ENCODE data around the gene PWWP2A. TPM values are rescaled to one million over a fixed set of nuclear protein-coding genes. Genes with fewer than 3 reads are reported as not detected.

Gene PWWP2A
- total and polyA plus RNA-seq, 2 experiments from 2014 or later: 51.5 to 81.6 TPM

DNA sequence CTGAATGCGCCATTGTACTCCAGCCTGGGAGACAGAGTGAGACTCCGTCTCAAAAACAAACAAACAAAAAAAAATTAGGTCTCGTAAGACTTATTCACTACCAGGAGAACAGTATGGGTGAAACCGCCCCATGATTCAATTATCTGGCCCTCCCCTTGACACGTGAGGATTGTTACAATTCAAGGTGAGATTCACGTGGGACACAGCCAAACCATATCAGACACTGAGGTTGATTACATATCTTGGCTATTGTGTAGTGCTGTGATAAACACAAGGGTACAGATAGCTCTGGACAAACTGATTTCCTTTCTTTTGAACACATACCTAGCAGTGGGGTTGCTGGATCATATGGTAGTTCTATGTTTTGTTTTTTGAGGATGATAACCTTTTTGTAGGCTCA, 42.4 kb upstream of the PWWP2A start:
- Mint-ChIP-seq H3K27ac (peak overlapping the region; percentile 89), H3K4me1 (peaks cover 48% of the 10 kb centered on the region), H3K27me3 (ENCODE audit: insufficient read depth, low read depth, poor library complexity) (peaks cover 7% of the 10 kb centered on the region), H3K9me3 (no peaks in the 10 kb centered on the region), H3K36me3 (ENCODE audit: low read depth) (peaks cover 5% of the 10 kb centered on the region; the same call in 1 of the 3 replicates), H3K4me3 (no peak overlapping the region)
- Histone ChIP-seq H3K36me3 (ENCODE audit: insufficient read depth) (no peaks in the 10 kb centered on the region), H3F3A (replicated peaks; ENCODE audit: low read depth) (peaks cover 17% of the 10 kb centered on the region), H3K4me2 (no peak overlapping the region), H3K4me1 (ENCODE audit: insufficient read depth) (peaks cover 20% of the 10 kb centered on the region), H3K27ac (ENCODE audit: low read depth) (peak overlapping the region; percentile 94), H3K27me3 (ENCODE audit: insufficient read depth) (no peaks in the 10 kb centered on the region), H3K9me2 (ENCODE audit: insufficient read depth) (no peaks in the 10 kb centered on the region), H2AFZ (no peak overlapping the region), H3K79me2 (replicated peaks; ENCODE audit: insufficient read depth) (no peaks in the 10 kb centered on the region), H4K20me1 (replicated peaks; ENCODE audit: insufficient read depth) (no peaks in the 10 kb centered on the region), H3K4me3 (no peak overlapping the region)
- TF ChIP-seq ZNF114 (CRISPR knock-in tag; IDR thresholded peaks at IDR 0.05) (no peak), CREB1 (CRISPR knock-in tag; IDR thresholded peaks at IDR 0.05; ENCODE audit: low read depth) (no peak), ETS1 (IDR thresholded peaks at IDR 0.05) (no peak), NANOG (IDR thresholded peaks at IDR 0.05; ENCODE audit: borderline replicate concordance) (no peak), JUNB (IDR thresholded peaks at IDR 0.05; ENCODE audit: unreplicated experiment) (no peak), EZH2phosphoT487 (IDR thresholded peaks at IDR 0.05; ENCODE audit: unreplicated experiment) (no peak), ZNF331 (CRISPR knock-in tag; IDR thresholded peaks at IDR 0.05; ENCODE audit: low read depth) (no peak), EZH2 (IDR thresholded peaks at IDR 0.05; ENCODE audit: low read depth, unreplicated experiment) (no peak), STAT1 (IDR thresholded peaks at IDR 0.05; ENCODE audit: unreplicated experiment) (no peak), POLR2AphosphoS5 (IDR thresholded peaks at IDR 0.05; ENCODE audit: low read depth) (no peak)
- TF ChIP-seq, protein P1, sequence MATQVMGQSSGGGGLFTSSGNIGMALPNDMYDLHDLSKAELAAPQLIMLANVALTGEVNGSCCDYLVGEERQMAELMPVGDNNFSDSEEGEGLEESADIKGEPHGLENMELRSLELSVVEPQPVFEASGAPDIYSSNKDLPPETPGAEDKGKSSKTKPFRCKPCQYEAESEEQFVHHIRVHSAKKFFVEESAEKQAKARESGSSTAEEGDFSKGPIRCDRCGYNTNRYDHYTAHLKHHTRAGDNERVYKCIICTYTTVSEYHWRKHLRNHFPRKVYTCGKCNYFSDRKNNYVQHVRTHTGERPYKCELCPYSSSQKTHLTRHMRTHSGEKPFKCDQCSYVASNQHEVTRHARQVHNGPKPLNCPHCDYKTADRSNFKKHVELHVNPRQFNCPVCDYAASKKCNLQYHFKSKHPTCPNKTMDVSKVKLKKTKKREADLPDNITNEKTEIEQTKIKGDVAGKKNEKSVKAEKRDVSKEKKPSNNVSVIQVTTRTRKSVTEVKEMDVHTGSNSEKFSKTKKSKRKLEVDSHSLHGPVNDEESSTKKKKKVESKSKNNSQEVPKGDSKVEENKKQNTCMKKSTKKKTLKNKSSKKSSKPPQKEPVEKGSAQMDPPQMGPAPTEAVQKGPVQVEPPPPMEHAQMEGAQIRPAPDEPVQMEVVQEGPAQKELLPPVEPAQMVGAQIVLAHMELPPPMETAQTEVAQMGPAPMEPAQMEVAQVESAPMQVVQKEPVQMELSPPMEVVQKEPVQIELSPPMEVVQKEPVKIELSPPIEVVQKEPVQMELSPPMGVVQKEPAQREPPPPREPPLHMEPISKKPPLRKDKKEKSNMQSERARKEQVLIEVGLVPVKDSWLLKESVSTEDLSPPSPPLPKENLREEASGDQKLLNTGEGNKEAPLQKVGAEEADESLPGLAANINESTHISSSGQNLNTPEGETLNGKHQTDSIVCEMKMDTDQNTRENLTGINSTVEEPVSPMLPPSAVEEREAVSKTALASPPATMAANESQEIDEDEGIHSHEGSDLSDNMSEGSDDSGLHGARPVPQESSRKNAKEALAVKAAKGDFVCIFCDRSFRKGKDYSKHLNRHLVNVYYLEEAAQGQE (IDR thresholded peaks at IDR 0.05; ENCODE audit: unreplicated experiment): no peak
- TF ChIP-seq, protein P2, sequence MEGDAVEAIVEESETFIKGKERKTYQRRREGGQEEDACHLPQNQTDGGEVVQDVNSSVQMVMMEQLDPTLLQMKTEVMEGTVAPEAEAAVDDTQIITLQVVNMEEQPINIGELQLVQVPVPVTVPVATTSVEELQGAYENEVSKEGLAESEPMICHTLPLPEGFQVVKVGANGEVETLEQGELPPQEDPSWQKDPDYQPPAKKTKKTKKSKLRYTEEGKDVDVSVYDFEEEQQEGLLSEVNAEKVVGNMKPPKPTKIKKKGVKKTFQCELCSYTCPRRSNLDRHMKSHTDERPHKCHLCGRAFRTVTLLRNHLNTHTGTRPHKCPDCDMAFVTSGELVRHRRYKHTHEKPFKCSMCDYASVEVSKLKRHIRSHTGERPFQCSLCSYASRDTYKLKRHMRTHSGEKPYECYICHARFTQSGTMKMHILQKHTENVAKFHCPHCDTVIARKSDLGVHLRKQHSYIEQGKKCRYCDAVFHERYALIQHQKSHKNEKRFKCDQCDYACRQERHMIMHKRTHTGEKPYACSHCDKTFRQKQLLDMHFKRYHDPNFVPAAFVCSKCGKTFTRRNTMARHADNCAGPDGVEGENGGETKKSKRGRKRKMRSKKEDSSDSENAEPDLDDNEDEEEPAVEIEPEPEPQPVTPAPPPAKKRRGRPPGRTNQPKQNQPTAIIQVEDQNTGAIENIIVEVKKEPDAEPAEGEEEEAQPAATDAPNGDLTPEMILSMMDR (conservative IDR thresholded peaks at IDR 0.05; ENCODE audit: low read depth in 2 of 2): no peak
- TF ChIP-seq, protein P3, sequence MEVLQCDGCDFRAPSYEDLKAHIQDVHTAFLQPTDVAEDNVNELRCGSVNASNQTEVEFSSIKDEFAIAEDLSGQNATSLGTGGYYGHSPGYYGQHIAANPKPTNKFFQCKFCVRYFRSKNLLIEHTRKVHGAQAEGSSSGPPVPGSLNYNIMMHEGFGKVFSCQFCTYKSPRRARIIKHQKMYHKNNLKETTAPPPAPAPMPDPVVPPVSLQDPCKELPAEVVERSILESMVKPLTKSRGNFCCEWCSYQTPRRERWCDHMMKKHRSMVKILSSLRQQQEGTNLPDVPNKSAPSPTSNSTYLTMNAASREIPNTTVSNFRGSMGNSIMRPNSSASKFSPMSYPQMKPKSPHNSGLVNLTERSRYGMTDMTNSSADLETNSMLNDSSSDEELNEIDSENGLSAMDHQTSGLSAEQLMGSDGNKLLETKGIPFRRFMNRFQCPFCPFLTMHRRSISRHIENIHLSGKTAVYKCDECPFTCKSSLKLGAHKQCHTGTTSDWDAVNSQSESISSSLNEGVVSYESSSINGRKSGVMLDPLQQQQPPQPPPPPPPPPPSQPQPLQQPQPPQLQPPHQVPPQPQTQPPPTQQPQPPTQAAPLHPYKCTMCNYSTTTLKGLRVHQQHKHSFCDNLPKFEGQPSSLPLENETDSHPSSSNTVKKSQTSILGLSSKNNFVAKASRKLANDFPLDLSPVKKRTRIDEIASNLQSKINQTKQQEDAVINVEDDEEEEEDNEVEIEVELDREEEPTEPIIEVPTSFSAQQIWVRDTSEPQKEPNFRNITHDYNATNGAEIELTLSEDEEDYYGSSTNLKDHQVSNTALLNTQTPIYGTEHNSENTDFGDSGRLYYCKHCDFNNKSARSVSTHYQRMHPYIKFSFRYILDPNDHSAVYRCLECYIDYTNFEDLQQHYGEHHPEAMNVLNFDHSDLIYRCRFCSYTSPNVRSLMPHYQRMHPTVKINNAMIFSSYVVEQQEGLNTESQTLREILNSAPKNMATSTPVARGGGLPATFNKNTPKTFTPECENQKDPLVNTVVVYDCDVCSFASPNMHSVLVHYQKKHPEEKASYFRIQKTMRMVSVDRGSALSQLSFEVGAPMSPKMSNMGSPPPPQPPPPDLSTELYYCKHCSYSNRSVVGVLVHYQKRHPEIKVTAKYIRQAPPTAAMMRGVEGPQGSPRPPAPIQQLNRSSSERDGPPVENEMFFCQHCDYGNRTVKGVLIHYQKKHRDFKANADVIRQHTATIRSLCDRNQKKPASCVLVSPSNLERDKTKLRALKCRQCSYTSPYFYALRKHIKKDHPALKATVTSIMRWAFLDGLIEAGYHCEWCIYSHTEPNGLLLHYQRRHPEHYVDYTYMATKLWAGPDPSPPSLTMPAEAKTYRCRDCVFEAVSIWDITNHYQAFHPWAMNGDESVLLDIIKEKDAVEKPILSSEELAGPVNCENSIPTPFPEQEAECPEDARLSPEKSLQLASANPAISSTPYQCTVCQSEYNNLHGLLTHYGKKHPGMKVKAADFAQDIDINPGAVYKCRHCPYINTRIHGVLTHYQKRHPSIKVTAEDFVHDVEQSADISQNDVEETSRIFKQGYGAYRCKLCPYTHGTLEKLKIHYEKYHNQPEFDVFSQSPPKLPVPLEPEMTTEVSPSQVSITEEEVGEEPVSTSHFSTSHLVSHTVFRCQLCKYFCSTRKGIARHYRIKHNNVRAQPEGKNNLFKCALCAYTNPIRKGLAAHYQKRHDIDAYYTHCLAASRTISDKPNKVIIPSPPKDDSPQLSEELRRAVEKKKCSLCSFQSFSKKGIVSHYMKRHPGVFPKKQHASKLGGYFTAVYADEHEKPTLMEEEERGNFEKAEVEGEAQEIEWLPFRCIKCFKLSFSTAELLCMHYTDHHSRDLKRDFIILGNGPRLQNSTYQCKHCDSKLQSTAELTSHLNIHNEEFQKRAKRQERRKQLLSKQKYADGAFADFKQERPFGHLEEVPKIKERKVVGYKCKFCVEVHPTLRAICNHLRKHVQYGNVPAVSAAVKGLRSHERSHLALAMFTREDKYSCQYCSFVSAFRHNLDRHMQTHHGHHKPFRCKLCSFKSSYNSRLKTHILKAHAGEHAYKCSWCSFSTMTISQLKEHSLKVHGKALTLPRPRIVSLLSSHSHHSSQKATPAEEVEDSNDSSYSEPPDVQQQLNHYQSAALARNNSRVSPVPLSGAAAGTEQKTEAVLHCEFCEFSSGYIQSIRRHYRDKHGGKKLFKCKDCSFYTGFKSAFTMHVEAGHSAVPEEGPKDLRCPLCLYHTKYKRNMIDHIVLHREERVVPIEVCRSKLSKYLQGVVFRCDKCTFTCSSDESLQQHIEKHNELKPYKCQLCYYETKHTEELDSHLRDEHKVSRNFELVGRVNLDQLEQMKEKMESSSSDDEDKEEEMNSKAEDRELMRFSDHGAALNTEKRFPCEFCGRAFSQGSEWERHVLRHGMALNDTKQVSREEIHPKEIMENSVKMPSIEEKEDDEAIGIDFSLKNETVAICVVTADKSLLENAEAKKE (CRISPR knock-in tag; IDR thresholded peaks at IDR 0.05): no peak
- DNase-seq (ENCODE audit: low spot score) (no peak), ATAC-seq (no peak)
